ENCODE results near the gene RSKR. TPM values are rescaled to one million over a fixed set of nuclear protein-coding genes. Genes with fewer than 3 reads are reported as not detected.

The RSKR gene
- total and polyA plus RNA-seq, 9 of the 15 experiments (the other 6 are each of a cell fraction or from before 2014, with no cell fraction given), result 1.4 to 42.3 (median 16.2) TPM

DNA sequence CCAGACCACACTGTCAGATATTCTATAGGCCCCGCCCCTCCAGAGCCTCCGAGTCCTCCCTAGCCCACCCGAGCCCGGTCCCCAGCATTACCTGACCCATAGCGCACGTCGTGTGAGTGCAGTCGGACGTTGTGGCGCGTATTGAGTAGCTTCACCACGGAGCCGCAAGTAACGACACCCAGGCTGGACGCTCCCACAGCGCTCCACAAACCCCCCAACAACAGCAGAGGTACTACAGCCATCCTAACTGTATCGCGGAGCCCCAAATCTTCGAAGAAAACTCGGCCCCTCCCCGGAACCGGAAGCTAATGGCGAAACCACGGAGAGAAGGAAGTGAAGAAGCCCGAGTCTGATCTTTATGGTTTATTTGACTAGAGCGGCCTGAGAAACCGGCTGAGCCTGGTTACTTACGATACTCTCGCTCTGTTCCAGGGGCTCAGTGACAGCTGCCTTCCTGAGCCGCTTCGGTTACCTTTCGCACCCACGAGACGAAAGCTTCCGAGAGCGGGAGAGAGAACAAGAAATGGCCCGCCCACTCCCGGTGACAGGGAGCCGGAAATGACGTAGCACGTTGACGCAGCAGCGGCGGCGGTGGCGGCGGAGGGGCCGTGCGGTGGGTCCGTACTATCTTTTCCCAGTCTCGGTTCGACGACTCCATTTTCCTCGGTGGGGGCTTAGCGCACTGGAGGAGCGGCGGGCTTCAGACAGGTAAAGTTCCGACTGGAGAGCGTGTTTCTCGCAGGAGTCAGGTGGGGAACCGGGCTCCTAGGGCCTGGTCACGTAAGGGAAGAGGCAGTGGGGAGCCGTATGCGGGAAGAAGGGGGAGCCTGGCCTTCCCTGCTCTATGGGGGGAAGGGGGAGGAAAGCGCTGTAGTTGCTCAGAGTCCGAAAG is 47.9 kb upstream of the RSKR start, which contains the start of the genes SDF2 and SUPT6H (continued):
- TF ChIP-seq, protein P1, sequence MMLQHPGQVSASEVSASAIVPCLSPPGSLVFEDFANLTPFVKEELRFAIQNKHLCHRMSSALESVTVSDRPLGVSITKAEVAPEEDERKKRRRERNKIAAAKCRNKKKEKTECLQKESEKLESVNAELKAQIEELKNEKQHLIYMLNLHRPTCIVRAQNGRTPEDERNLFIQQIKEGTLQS (IDR thresholded peaks at IDR 0.05), result peak; percentile 86
- TF ChIP-seq, protein P1 (CRISPR knock-in tag; conservative IDR thresholded peaks at IDR 0.05), result peak; percentile 70; the same call in 1 of the 2 replicates
- TF ChIP-seq TGIF2 (CRISPR knock-in tag; IDR thresholded peaks at IDR 0.05), result no peak
- TF ChIP-seq NFE2 (IDR thresholded peaks at IDR 0.05; ENCODE audit: low read depth), result peak; percentile 80
- TF ChIP-seq CBFB (CRISPR knock-in tag; IDR thresholded peaks at IDR 0.05), result peak; percentile 67; the same call in 1 of the 2 replicates
- peak; percentile 92 for TF ChIP-seq POLR2B (IDR thresholded peaks at IDR 0.05; ENCODE audit: low read depth, partially characterized antibody)
- TF ChIP-seq ZSCAN32 (CRISPR knock-in tag; IDR thresholded peaks at IDR 0.05), result peak; percentile 16; the same call in 1 of the 2 replicates
- TF ChIP-seq SUPT5H (IDR thresholded peaks at IDR 0.05), result peak; percentile 97
- peak; percentile 85 for TF ChIP-seq ZBED1 (IDR thresholded peaks at IDR 0.05)
- TF ChIP-seq GATAD2A (IDR thresholded peaks at IDR 0.05), result 0 out of 2 replicates have a peak, but pooled peaks have one; percentile 27
- TF ChIP-seq, protein P2, sequence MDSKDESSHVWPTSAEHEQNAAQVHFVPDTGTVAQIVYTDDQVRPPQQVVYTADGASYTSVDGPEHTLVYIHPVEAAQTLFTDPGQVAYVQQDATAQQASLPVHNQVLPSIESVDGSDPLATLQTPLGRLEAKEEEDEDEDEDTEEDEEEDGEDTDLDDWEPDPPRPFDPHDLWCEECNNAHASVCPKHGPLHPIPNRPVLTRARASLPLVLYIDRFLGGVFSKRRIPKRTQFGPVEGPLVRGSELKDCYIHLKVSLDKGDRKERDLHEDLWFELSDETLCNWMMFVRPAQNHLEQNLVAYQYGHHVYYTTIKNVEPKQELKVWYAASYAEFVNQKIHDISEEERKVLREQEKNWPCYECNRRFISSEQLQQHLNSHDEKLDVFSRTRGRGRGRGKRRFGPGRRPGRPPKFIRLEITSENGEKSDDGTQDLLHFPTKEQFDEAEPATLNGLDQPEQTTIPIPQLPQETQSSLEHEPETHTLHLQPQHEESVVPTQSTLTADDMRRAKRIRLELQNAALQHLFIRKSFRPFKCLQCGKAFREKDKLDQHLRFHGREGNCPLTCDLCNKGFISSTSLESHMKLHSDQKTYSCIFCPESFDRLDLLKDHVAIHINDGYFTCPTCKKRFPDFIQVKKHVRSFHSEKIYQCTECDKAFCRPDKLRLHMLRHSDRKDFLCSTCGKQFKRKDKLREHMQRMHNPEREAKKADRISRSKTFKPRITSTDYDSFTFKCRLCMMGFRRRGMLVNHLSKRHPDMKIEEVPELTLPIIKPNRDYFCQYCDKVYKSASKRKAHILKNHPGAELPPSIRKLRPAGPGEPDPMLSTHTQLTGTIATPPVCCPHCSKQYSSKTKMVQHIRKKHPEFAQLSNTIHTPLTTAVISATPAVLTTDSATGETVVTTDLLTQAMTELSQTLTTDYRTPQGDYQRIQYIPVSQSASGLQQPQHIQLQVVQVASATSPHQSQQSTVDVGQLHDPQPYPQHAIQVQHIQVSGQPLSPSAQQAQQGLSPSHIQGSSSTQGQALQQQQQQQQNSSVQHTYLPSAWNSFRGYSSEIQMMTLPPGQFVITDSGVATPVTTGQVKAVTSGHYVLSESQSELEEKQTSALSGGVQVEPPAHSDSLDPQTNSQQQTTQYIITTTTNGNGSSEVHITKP (IDR thresholded peaks at IDR 0.05; ENCODE audit: partially characterized antibody), result peak; percentile 95
- TF ChIP-seq YY1 (IDR thresholded peaks at IDR 0.05; ENCODE audit: borderline replicate concordance in 1 of 3, control insufficient read depth in 1 of 3, extremely low read depth in 1 of 3, insufficient read depth in 3 of 3, insufficient read length in 1 of 3, insufficient replicate concordance in 2 of 3, low read depth in 1 of 3, low read length in 2 of 3), result peak; percentile 22 to 88 (median 40)
- TF ChIP-seq MCM3 (IDR thresholded peaks at IDR 0.05), result no peak
- 0 out of 4 replicates have a peak, but pooled peaks have one; percentile 27 to 44 for TF ChIP-seq NRF1 (conservative IDR thresholded peaks at IDR 0.05 in 1 of 2, IDR thresholded peaks at IDR 0.05 in 1 of 2)
- TF ChIP-seq, protein P3, sequence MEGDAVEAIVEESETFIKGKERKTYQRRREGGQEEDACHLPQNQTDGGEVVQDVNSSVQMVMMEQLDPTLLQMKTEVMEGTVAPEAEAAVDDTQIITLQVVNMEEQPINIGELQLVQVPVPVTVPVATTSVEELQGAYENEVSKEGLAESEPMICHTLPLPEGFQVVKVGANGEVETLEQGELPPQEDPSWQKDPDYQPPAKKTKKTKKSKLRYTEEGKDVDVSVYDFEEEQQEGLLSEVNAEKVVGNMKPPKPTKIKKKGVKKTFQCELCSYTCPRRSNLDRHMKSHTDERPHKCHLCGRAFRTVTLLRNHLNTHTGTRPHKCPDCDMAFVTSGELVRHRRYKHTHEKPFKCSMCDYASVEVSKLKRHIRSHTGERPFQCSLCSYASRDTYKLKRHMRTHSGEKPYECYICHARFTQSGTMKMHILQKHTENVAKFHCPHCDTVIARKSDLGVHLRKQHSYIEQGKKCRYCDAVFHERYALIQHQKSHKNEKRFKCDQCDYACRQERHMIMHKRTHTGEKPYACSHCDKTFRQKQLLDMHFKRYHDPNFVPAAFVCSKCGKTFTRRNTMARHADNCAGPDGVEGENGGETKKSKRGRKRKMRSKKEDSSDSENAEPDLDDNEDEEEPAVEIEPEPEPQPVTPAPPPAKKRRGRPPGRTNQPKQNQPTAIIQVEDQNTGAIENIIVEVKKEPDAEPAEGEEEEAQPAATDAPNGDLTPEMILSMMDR (IDR thresholded peaks at IDR 0.05 in 2 of 3, conservative IDR thresholded peaks at IDR 0.05 in 1 of 3; ENCODE audit: insufficient read depth in 2 of 3, low read depth in 1 of 3, low read length in 3 of 3), result peak; percentile 19 to 45 (median 34); a peak in 4 of 6 replicates
- TF ChIP-seq MBD2 (IDR thresholded peaks at IDR 0.05; ENCODE audit: borderline replicate concordance, low read depth), result peak; percentile 83; the same call in 1 of the 2 replicates
- TF ChIP-seq GATAD2B (IDR thresholded peaks at IDR 0.05; ENCODE audit: borderline replicate concordance), result peak; percentile 73; the same call in 1 of the 2 replicates
- TF ChIP-seq CAMTA2 (CRISPR knock-in tag; conservative IDR thresholded peaks at IDR 0.05), result 0 out of 2 replicates have a peak, but pooled peaks have one; percentile 26
- no peak for TF ChIP-seq ZC3H4 (CRISPR knock-in tag; IDR thresholded peaks at IDR 0.05; ENCODE audit: borderline replicate concordance)
- peak; percentile 90 for TF ChIP-seq ELF1 (tag; IDR thresholded peaks at IDR 0.05)
- TF ChIP-seq POLR2AphosphoS2 (IDR thresholded peaks at IDR 0.05; ENCODE audit: low read length), result peak; percentile 50; the same call in 1 of the 2 replicates
- TF ChIP-seq STAT5B (CRISPR knock-in tag; IDR thresholded peaks at IDR 0.05), result no peak

Measured in K562 (cell line).